Measurements from ENCODE around the gene SPATS2L. TPM values are rescaled to one million over a fixed set of nuclear protein-coding genes. Genes with fewer than 3 reads are reported as not detected.
A peak's percentile ranks its signal among the peaks of the same experiment; 100 is the strongest.

SPATS2L gene
- total RNA-seq, 1 donor from 2014 or later, result 77.3 TPM

GRCh38 chr2:200438251-200438650, 131.8 kb downstream of the SPATS2L start:
- Histone ChIP-seq H3K4me3 (ENCODE audit: low read depth, low read length) (no peak overlapping the region), H3K27me3 (ENCODE audit: control insufficient read depth, insufficient read depth, low read length) (no peaks in the 10 kb centered on the region), H3K36me3 (ENCODE audit: control insufficient read depth, insufficient read depth, low read length) (peaks cover 2% of the 10 kb centered on the region)
- TF ChIP-seq, protein P1, sequence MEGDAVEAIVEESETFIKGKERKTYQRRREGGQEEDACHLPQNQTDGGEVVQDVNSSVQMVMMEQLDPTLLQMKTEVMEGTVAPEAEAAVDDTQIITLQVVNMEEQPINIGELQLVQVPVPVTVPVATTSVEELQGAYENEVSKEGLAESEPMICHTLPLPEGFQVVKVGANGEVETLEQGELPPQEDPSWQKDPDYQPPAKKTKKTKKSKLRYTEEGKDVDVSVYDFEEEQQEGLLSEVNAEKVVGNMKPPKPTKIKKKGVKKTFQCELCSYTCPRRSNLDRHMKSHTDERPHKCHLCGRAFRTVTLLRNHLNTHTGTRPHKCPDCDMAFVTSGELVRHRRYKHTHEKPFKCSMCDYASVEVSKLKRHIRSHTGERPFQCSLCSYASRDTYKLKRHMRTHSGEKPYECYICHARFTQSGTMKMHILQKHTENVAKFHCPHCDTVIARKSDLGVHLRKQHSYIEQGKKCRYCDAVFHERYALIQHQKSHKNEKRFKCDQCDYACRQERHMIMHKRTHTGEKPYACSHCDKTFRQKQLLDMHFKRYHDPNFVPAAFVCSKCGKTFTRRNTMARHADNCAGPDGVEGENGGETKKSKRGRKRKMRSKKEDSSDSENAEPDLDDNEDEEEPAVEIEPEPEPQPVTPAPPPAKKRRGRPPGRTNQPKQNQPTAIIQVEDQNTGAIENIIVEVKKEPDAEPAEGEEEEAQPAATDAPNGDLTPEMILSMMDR (IDR thresholded peaks at IDR 0.05; ENCODE audit: insufficient read depth, low read length, poor library complexity, severe bottlenecking), result no peak
- DNase-seq (ENCODE audit: low read depth), result no peak

- TF ChIP-seq, protein P1 (IDR thresholded peaks at IDR 0.05; ENCODE audit: insufficient read depth, low read length, poor library complexity, severe bottlenecking), result no peak
- DNase-seq (ENCODE audit: low read depth), result no peak
- Histone ChIP-seq H3K36me3 (ENCODE audit: control insufficient read depth, insufficient read depth, low read length) (peaks cover 2% of the 10 kb centered on the region), H3K27me3 (ENCODE audit: control insufficient read depth, insufficient read depth, low read length) (no peaks in the 10 kb centered on the region), H3K4me3 (ENCODE audit: low read depth, low read length) (no peak overlapping the region)
These were observed 132.4 kb downstream of the SPATS2L start for GRCh38 chr2:200438846-200439245.

DNA sequence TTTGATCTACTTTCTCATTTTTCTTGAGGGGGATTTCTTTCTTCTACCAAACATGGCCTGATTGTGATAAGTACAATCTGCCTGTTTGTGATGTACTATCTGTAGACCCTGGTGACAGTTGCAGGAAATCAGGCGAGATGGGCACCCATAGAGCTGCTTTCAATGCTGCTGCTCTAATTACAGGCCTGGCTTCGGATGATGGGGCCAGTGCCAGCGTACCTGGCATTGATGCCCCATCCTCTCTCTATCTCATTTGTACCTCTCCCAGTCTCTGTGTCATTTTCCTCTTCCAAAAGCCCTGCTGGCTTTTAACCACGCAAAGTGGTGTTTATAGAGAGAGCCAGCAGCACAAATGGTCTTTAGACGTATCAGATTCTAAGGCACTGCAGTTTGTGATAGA, 133.5 kb downstream of the SPATS2L start:
- Histone ChIP-seq H3K27me3 (ENCODE audit: control insufficient read depth, insufficient read depth, low read length) (no peaks in the 10 kb centered on the region), H3K36me3 (ENCODE audit: control insufficient read depth, insufficient read depth, low read length) (peaks cover 2% of the 10 kb centered on the region), H3K4me3 (ENCODE audit: low read depth, low read length) (no peak overlapping the region)
- TF ChIP-seq, protein P1 (IDR thresholded peaks at IDR 0.05; ENCODE audit: insufficient read depth, low read length, poor library complexity, severe bottlenecking), result no peak
- no peak for DNase-seq (ENCODE audit: low read depth)

- H3K4me3 ChIP-seq (ENCODE audit: low read depth, low read length), result no peak overlapping the region
- peak; percentile 21 for DNase-seq (ENCODE audit: low read depth)
- TF ChIP-seq, protein P1 (IDR thresholded peaks at IDR 0.05; ENCODE audit: insufficient read depth, low read length, poor library complexity, severe bottlenecking), result no peak
- peaks cover 4% of the 10 kb centered on the region for H3K36me3 ChIP-seq (ENCODE audit: control insufficient read depth, insufficient read depth, low read length)
- no peaks in the 10 kb centered on the region for H3K27me3 ChIP-seq (ENCODE audit: control insufficient read depth, insufficient read depth, low read length)
These were observed 136.0 kb downstream of the SPATS2L start for GRCh38 chr2:200442471-200442870.

DNA sequence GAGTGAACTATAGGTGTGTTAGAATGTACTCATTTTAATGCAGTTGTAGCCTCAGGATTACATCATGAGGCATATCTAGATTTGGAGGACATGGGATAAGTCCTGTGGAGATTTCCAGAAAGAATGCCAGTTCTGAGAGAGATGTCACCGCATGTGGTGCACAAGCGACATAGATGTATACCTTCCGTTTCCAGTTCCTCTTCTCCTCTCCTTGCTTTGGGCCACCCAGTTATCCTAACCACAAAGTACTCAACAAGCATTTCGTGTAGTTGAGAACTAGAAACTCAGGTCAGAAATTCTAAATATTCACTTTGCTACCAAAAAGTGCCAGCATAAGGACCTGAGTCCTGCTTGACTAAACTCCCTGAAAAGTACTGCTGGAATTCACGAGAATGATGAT, 136.9 kb downstream of the SPATS2L start:
- Histone ChIP-seq H3K36me3 (ENCODE audit: control insufficient read depth, insufficient read depth, low read length) (peaks cover 4% of the 10 kb centered on the region), H3K4me3 (ENCODE audit: low read depth, low read length) (no peak overlapping the region), H3K27me3 (ENCODE audit: control insufficient read depth, insufficient read depth, low read length) (no peaks in the 10 kb centered on the region)
- TF ChIP-seq, protein P1 (IDR thresholded peaks at IDR 0.05; ENCODE audit: insufficient read depth, low read length, poor library complexity, severe bottlenecking), result no peak
- no peak for DNase-seq (ENCODE audit: low read depth)

GRCh38 chr2:200443916-200444315, 137.4 kb downstream of the SPATS2L start:
- TF ChIP-seq, protein P1 (IDR thresholded peaks at IDR 0.05; ENCODE audit: insufficient read depth, low read length, poor library complexity, severe bottlenecking), result no peak
- H3K36me3 ChIP-seq (ENCODE audit: control insufficient read depth, insufficient read depth, low read length), result peaks cover 4% of the 10 kb centered on the region
- H3K27me3 ChIP-seq (ENCODE audit: control insufficient read depth, insufficient read depth, low read length), result no peaks in the 10 kb centered on the region
- H3K4me3 ChIP-seq (ENCODE audit: low read depth, low read length), result no peak overlapping the region
- DNase-seq (ENCODE audit: low read depth), result no peak
